ENCODE data around the gene ENO2.

The ENO2 gene

DNA sequence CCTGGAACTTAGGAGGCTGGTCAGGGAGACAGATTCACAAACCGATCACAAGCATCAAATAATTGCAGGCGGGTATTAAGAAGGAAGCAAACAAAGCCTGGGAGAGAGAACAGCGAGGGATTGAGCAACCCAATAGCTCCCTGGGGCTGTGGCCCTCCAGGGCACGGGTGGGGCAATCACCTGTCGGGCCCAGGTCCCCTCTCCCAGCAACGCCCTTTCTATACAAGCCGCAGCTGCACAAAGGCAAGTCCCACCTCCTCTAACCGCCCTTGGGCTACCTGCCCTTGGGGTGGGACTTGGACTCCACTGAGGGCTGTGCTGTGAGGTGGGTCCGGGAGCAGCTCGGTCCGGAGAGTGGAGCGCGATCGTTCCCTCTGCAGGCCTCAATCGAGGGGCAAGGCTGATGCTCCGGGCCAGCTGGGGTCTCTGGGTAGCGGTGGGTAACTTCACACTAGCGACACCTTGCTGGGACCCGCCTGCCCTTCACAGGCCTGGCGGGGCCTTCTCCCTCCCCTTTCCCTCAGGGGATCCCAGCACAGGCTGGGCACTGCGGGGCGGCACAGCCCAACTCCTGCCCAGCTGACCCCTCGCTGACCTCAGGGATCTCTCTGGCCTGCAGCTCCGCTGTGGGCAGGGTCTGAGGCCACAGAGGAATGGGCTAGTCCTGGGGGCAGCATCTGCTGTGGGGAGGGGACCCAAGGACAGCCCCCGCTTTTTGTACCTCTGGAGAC lies 48.1 kb downstream of the ENO2 start:
- DNase-seq, result no peak

DNA sequence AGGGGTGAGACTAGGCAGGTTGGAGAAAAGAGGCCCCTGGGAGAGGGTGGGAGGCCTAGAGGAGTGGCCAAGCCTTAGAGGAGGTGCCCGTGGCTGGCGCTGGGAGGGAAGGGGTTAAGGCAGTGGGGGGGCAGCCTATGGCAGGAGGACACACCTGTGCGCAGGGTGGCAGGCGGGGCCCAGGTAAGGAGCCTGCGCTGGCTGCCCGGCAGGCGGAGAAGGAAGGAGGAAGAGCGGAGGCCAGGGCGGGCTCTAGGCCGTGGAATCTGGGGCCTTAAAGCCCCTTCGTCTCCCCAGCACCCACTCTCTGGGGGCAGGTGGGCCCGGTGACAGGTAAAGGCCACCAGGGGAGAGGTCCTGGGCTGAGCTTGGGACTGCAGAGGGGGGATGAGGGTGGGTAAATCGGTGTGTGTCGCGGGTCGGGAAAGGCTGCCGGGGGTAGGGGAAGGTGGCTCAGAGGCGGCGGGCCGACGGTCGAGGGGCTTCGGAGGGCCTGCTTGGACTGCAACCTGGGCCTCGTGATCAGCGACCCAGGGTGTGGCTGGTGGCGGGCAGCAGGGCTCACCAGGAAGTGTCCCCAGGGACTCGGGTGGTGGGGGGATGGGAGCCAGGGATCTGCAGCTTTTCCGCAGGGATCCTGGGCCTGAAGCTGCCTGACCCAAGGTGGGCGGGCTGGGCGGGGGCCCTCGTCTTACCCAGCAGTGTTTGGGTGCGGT lies 48.8 kb downstream of the ENO2 start:
- DNase-seq, result no peak

DNA sequence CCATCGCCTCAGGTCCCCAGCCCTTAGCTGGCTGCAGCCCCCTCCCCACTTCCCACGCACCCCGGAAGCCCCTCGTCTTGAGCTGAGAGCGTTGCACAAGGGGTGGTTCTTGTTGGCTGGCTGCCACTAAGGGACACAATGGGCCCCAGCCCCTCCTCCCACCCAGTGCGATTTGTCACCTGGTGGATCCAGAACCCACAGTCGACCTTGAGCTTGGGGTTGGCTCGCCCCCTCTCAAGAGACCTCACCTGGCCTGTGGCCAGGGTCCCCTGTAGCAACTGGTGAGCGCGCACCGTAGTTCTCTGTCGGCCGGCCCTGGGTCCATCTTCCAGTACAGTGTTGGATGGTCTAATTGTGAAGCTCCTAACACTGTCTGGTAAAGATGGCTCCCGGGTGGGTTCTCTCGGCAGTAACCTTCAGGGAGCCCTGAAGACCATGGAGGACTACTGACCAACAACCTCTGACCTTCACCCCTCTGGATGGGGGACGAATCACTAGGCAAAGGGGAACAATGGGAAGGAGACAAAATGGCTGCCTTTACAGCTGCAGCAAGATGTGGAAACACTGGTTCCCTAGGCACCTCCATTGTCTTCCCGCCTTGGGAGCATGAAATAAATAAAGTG lies 49.5 kb downstream of the ENO2 start:
- no peak for DNase-seq

DNA sequence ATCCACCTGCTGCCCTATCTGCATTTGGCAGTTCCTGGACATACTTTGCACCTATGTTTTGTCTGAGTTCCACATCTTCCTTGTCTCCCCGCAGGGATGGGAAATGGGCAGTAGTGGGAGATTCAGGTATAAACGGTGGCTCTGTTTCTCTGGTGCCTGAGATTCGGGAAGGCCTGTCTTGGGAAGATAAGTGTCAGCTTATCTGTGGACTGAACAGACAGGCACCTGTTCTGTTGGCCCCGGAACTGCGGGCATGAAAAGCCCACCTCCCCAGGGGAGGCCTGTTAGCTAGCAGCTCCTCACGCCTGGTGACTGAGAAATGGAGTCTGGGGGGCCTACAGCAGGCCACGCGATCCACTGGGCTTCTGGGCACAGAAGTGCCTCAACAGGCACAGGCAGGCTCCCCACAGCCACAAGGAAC lies 50.2 kb downstream of the ENO2 start:
- no peak for DNase-seq

DNA sequence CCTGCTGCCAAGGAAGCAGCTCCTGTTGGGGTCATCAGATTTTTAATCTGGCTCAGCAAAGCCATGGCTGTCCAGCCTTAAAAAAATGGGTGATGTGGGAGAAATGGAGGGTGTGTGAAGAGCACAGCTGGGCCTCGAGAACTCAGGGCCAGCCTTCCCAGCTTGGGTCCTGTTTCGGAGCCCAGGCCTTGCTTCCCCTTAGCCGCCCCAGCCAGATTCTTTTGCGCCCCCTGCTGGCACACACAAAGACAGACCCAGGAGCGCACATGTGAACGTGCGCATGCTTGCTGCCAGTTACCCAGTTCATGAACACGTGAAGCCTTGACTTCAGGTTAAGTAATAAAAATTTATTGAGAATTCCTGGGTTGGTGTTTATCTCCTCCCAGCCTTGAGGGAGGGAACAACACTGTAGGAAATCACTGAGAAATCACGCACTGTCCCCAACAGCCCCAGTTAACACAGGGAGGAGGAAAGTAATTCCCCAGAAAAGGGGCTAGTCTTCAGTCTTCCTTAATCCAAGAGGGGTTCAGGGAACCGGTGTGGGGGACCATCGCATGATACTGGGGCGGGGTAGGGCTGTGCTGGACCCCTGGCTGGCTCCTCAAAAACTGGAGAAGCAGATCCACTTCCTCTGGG lies 50.8 kb downstream of the ENO2 start:
- DNase-seq, result peak; percentile 92

DNA sequence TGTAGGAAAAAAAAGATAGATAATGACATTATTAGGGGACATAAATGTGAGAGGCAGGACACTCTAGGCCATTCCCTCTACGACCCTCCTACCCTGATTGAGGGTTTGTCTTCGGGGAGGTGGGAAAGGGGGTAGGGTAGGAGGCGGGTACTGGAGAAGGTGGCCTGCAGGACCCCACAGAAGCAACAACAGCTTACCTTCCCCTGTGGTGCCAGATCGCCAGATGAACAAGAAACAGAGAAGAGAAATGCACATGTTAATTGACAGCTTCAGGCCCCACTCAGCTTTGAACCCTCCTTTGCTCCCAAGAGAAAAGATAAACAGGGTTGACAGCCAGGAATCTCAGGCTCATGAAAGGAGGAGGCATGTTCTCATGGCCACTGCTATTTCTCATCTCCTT lies 51.3 kb downstream of the ENO2 start:
- no peak for DNase-seq

DNA sequence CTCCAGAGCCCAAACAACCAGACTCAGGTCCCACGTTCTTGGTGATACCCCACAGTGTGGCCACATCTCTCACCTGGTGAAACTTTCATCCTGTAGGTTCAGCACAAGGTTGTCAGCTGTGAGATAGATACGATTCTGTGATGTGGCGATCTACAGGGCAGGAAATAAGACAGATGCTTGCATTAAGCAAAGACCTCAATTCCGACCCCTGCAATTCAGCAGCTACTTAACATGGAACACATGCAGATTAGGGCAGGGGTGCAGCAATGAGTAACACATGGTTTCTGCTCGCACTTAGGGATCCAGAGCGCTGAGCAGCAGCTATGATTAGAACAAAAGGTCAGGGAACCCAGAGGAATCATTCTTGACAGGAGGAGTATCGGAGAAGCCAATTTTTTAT lies 52.0 kb downstream of the ENO2 start:
- DNase-seq, result no peak

DNA sequence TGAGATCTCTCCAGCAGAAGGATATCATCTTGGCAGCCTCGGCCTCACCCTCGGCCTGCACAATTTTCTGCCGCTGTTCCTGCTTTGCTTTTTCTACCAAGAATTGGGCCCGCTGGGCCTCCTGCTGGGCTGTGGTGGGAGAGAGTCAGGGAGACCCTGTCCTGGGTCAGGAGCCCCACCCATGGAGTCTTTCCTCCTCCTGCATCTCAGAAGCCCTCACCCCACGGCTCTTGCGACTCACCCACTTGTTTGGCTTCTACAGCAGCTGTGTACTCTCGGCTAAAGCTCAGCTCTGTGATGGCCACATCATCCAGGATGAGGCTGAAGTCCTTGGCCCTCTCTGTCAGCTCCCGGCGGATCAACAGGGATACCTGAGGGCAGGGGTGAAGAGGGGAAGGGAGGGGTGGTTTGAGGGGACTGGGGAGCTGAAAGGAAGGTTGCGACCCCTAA lies 53.3 kb downstream of the ENO2 start:
- no peak for DNase-seq

DNA sequence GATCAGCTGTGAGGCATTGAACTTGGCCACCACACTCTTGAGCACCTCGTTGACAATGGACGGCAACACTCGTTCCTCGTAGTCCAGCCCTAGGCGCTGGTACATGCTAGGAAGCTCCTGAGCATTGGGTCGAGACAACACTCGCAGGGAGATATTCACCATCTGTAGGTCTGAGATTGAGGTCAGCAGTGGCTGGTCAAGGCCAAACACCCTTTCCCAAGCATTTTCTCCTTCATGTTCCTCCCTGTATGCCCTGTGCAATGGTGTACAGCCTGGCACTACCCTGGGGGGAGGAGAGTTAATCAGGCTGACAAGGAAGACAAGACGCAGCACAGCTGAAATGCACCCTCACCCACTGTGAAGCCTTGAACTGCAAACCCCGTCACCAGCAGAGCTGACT lies 54.0 kb downstream of the ENO2 start:
- DNase-seq, result no peak

DNA sequence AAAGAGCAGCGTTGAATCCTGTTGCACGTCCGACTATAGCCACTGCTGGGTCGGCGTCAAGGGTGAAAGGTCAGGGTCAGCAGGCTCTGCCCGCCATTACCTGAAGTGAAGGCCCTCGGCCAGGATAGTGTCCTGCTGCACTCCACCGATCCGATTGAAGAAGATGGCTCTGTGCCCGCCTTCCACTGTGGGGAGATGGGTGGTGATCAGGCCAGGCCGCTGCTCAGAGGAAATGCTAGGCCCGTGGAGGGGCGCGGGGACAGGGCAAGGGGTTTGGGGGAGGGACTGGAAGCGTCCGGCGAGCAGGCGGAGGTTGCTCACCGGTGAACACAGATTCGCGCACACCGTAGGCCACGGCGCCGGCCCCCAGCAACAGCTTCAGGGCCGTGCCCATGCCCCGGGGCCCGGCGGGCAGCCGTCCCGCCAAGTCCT lies 55.7 kb downstream of the ENO2 start:
- DNase-seq, result no peak

Measured in CD4-positive, alpha-beta T cell treated with Interleukin-4 for 1 hour (primary cell).